Measurements from ENCODE around the gene MFAP4.

The MFAP4 gene

GRCh38 chr17:19385521-19385983, 1.4 kb downstream of the MFAP4 start:
- DNase-seq (ENCODE audit: low read depth) = no peak

GRCh38 chr17:19384723-19385391, 2.1 kb downstream of the MFAP4 start:
- peak; percentile 67 for DNase-seq (ENCODE audit: low read depth)

DNA sequence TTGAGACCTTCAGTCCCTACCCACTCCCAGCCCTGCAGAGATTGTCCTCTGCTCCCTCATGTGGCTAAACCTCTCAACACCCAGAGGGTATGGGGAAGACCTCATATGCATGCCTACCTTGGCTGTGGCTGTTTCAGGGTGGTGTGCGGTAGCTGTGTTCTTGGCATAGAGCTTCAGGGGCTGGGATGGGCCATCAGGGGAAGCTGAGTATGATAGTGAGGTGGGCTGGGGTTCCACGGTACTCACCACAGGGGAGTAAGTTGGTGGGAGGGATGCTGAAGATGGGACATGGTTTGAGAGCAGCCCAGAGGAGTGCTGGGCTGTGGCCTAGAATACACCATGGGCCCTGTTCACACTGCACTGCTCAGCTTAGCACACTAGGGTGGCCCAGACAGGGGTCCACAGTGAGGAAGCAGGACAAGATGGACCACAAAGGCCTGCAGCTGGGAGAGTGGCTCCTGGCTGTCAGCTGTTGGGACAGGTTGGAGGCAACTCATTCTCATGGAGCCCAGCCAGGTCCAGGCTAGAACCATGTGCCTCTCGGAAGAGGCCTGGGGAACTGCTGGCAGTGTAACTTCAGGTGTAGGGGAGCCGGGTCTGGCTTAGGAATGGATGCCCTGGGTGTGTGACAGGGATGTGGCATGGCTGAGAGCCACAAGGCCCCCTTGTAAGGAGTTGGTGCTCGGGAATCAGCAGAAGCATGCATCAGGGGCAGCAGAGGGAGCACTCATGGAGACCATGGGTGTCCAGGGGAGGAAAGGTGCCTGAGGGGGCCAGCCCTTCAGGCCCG, 3.1 kb downstream of the MFAP4 start:
- DNase-seq (ENCODE audit: low read depth) = no peak

DNA sequence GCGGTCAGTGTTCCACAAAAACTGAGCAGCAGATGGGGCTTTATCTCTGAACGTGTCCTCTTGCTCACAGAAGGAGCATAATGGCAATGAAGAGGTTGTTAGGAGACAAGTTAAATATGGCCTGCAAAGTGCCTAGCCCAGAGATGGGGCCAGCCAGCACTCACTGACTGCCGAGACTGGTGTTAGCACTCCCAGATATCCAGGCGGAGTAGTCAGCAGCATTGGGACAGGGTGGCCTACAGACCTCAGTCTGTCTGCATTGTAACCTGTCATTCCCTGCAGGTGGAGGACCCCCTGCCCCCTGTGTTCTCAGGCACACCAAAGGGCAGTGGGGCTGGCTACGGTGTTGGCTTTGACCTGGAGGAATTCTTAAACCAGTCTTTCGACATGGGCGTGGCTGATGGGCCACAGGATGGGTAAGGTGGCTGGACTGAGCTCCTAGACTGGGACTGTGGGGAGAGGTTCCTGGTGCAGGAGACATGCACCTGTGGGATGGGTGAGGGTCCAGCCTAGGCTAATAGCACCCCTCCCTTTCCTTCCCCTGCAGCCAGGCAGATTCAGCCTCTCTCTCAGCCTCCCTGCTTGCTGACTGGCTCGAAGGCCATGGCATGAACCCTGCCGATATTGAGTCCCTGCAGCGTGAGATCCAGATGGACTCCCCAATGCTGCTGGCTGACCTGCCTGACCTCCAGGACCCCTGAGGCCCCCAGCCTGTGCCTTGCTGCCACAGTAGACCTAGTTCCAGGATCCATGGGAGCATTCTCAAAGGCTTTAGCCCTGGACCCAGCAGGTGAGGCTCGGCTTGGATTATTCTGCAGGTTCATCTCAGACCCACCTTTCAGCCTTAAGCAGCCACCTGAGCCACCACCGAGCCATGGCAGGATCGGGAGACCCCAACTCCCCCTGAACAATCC, 4.2 kb downstream of the MFAP4 start:
- DNase-seq (ENCODE audit: low read depth) = no peak

GRCh38 chr17:19381741-19382444, 5.1 kb downstream of the MFAP4 start:
- DNase-seq (ENCODE audit: low read depth) = no peak

- DNase-seq (ENCODE audit: low read depth) = no peak
These were observed 5.6 kb downstream of the MFAP4 start for GRCh38 chr17:19381361-19381740.

GRCh38 chr17:19380481-19381301, 6.3 kb downstream of the MFAP4 start:
- DNase-seq (ENCODE audit: low read depth) = no peak

DNA sequence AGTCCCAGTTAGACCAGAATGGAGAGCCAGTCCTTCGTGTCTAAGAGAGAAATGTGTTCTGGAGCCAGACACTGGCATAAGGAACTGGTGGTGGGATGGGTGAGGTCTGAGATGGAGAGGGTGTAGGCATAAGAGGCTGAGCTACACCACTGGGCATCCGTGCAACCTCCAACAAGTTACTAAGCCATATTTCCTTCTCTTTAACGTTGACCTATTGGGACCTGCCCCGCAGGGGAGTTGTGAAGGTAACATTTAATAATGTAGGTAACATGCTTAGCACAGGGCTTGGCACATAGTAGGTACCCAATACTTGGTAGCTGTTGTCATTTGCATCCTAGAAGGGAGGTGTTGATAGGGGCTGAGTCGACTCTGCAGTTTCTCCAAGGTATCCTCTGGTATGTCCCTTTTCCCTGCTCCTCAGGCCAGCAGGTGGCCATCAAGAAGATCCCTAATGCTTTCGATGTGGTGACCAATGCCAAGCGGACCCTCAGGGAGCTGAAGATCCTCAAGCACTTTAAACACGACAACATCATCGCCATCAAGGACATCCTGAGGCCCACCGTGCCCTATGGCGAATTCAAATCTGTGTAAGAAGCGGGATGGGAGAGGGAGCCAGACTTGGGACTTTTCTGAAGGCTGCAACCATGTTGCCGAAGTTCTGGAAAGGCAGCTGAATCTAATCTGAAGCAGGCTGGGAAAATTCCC, 7.5 kb downstream of the MFAP4 start:
- no peak for DNase-seq (ENCODE audit: low read depth)

- DNase-seq (ENCODE audit: low read depth) = no peak
These were observed 8.3 kb downstream of the MFAP4 start, which contains the start of gene MAPK7 for GRCh38 chr17:19378416-19379360. Gene MAPK7, plus strand, starts transcription at chr17:19378498. Its CDS starts 403 bp downstream, at chr17:19378901.

GRCh38 chr17:19377602-19378415, 9.2 kb downstream of the MFAP4 start:
- peak; percentile 93 for DNase-seq (ENCODE audit: low read depth)

- no peak for DNase-seq (ENCODE audit: low read depth)
These were observed 10.2 kb downstream of the MFAP4 start for GRCh38 chr17:19376811-19377210.

DNA sequence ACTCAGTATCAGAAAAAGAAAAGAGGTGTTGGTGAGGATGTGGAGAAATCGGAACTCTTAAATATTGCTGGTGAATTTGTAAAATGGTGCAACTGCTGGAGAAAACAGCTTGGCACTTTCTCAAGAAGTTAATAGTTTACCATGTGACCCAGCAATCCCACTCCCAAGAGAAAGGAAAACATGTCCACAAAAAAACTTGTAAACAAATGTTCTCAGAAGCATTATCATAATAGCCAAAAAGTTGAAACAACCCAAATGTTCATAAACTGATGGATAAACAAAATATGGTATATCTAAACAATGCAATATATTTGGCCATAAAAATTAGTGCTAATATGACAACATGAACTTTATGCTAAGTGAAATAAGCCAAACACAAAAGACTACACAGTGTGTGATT, 11.3 kb downstream of the MFAP4 start:
- DNase-seq (ENCODE audit: low read depth) = no peak

GRCh38 chr17:19374136-19374535, 12.9 kb downstream of the MFAP4 start:
- no peak for DNase-seq (ENCODE audit: low read depth)

- DNase-seq (ENCODE audit: low read depth) = no peak
These were observed 14.0 kb downstream of the MFAP4 start for GRCh38 chr17:19372866-19373504.

GRCh38 chr17:19372439-19372838, 14.6 kb downstream of the MFAP4 start:
- DNase-seq (ENCODE audit: low read depth) = no peak

DNA sequence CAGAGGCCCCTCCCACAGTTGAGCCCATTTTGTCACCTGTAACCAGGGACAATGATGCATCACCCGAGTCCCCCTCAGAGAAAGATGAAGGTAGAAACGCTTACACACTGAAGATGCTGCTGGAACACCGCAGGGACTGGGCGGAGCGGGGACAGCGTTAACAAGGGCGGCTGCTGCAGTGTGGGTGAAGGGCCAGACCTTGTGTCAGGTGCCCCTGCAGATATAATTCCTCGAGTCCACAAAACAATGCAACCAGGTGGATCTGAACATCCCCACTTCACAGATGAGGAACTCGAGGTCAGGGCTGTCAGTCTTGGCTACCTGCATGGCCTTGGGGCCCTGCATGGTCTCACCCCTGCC, 15.0 kb downstream of the MFAP4 start:
- no peak for DNase-seq (ENCODE audit: low read depth)

DNA sequence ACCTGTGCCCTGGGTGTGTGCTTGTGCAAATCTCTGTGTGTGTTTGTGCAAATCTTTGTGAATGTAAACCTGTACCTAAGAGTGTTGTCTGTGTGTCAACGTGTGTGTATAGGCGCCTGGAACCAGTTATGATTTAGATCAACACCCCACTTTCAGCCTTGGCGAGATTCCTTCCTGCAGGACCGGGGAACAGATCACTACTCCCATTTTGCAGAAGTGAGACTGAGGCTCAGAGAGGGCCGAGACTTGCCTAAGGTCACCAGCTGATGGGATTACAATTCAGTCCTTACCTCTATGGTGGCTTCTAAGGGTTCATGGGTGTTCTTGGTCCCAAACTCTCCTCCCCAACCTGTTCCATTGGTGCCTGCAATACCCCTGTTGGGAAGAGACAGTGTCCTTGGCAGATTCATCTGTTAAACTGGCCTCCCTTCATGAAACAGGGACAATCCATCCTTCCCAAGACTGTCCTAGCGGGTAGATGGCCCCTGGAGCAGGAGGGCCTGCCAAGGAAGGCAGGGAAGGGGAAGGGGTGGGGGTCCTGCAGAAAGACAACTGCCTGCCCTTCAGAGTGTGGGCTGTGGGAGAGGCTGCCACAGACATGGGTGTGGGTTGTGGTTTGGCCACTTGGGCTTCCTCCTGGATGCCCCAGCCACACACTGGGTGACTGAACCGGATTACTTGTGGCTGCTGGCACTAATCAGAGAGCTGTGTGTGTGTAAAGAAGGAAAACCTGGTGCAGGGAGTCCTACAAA, 15.6 kb downstream of the MFAP4 start:
- no peak for DNase-seq (ENCODE audit: low read depth)
